ENCODE measurements around the gene WNT9A. TPM values are rescaled to one million over a fixed set of nuclear protein-coding genes. Genes with fewer than 3 reads are reported as not detected.

Gene WNT9A
- total and polyA plus RNA-seq, 2 experiments from 2014 or later: 1.5 to 2.8 TPM

- no peak overlapping the region for H2AFZ ChIP-seq
- H3K36me3 ChIP-seq (replicated peaks; ENCODE audit: insufficient read depth, low read depth): no peaks in the 10 kb centered on the region
- H3K27ac ChIP-seq: no peak overlapping the region
- H3K4me3 ChIP-seq: no peak overlapping the region
- peaks cover 8% of the 10 kb centered on the region for H3K4me1 ChIP-seq (ENCODE audit: insufficient read depth)
- H3K79me2 ChIP-seq: no peaks in the 10 kb centered on the region
- H3K27me3 ChIP-seq: no peaks in the 10 kb centered on the region
- DNase-seq (ENCODE audit: low spot score): no peak
- H3K4me2 ChIP-seq: no peak overlapping the region
- TF ChIP-seq CTCF (IDR thresholded peaks at IDR 0.05; ENCODE audit: poor library complexity): no peak
- TF ChIP-seq EZH2phosphoT487 (IDR thresholded peaks at IDR 0.05; ENCODE audit: low read depth, severe bottlenecking, unreplicated experiment): no peak
- no peak for TF ChIP-seq EZH2 (IDR thresholded peaks at IDR 0.05; ENCODE audit: borderline replicate concordance)
- no peaks in the 10 kb centered on the region for H3K9me2 ChIP-seq (replicated peaks; ENCODE audit: insufficient read depth)
- no peaks in the 10 kb centered on the region for H4K20me1 ChIP-seq (ENCODE audit: insufficient read depth, poor library complexity, severe bottlenecking)
- WGBS (ENCODE audit: low lambda C conversion rate, missing lambda C conversion rate): 96% methylated on average over 12 of the region's 13 CpGs
- H3K9me3 ChIP-seq (ENCODE audit: low read depth): no peaks in the 10 kb centered on the region
These were observed 47.1 kb downstream of the WNT9A start for GRCh38 chr1:227900571-227901051.

GRCh38 chr1:227899820-227900449 lies 47.8 kb downstream of the WNT9A start:
- no peaks in the 10 kb centered on the region for H3K79me2 ChIP-seq
- H2AFZ ChIP-seq: no peak overlapping the region
- H3K4me3 ChIP-seq: no peak overlapping the region
- peaks cover 9% of the 10 kb centered on the region for H3K4me1 ChIP-seq (ENCODE audit: insufficient read depth)
- no peaks in the 10 kb centered on the region for H3K36me3 ChIP-seq (replicated peaks; ENCODE audit: insufficient read depth, low read depth)
- no peak for DNase-seq (ENCODE audit: low spot score)
- no peaks in the 10 kb centered on the region for H4K20me1 ChIP-seq (ENCODE audit: insufficient read depth, poor library complexity, severe bottlenecking)
- no peaks in the 10 kb centered on the region for H3K9me2 ChIP-seq (replicated peaks; ENCODE audit: insufficient read depth)
- H3K9me3 ChIP-seq (ENCODE audit: low read depth): no peaks in the 10 kb centered on the region
- H3K27ac ChIP-seq: no peak overlapping the region
- WGBS (ENCODE audit: low lambda C conversion rate, missing lambda C conversion rate): 88% methylated on average over 17 of the region's 18 CpGs
- H3K4me2 ChIP-seq: no peak overlapping the region
- no peaks in the 10 kb centered on the region for H3K27me3 ChIP-seq
- TF ChIP-seq EZH2phosphoT487 (IDR thresholded peaks at IDR 0.05; ENCODE audit: low read depth, severe bottlenecking, unreplicated experiment): no peak
- no peak for TF ChIP-seq CTCF (IDR thresholded peaks at IDR 0.05; ENCODE audit: poor library complexity)
- TF ChIP-seq EZH2 (IDR thresholded peaks at IDR 0.05; ENCODE audit: borderline replicate concordance): no peak

GRCh38 chr1:227899141-227899819 lies 48.5 kb downstream of the WNT9A start:
- DNase-seq (ENCODE audit: low spot score): no peak
- TF ChIP-seq EZH2 (IDR thresholded peaks at IDR 0.05; ENCODE audit: borderline replicate concordance) (no peak), EZH2phosphoT487 (IDR thresholded peaks at IDR 0.05; ENCODE audit: low read depth, severe bottlenecking, unreplicated experiment) (no peak), CTCF (IDR thresholded peaks at IDR 0.05; ENCODE audit: poor library complexity) (no peak)
- H4K20me1 ChIP-seq (ENCODE audit: insufficient read depth, poor library complexity, severe bottlenecking): no peaks in the 10 kb centered on the region
- H3K4me2 ChIP-seq: no peak overlapping the region
- H3K27me3 ChIP-seq: no peaks in the 10 kb centered on the region
- no peak overlapping the region for H2AFZ ChIP-seq
- H3K36me3 ChIP-seq (replicated peaks; ENCODE audit: insufficient read depth, low read depth): no peaks in the 10 kb centered on the region
- no peaks in the 10 kb centered on the region for H3K9me2 ChIP-seq (replicated peaks; ENCODE audit: insufficient read depth)
- peaks cover 9% of the 10 kb centered on the region for H3K4me1 ChIP-seq (ENCODE audit: insufficient read depth)
- no peak overlapping the region for H3K27ac ChIP-seq
- no peaks in the 10 kb centered on the region for H3K9me3 ChIP-seq (ENCODE audit: low read depth)
- 93% methylated on average over 9 of the region's 12 CpGs for WGBS (ENCODE audit: low lambda C conversion rate, missing lambda C conversion rate)
- H3K4me3 ChIP-seq: no peak overlapping the region
- no peaks in the 10 kb centered on the region for H3K79me2 ChIP-seq
